Caco-2 (cell line): ENCODE results near the gene OR2L2. TPM values are rescaled to one million over a fixed set of nuclear protein-coding genes. Genes with fewer than 3 reads are reported as not detected.

ENCODE experiments used
- total RNA-seq: library from RNA; stranded (reverse); gene quantifications from 2 replicates; pipeline ENCODE4 v1.2.3, GENCODE V29; 2022

OR2L2 gene
- total RNA-seq, 1 experiment from 2014 or later: 0.16 TPM

Other genes starting within 250 kb of the OR2L2 start
- gene OR14A16, start 206.0 kb upstream of the OR2L2 start, total RNA-seq: not detected in 2 replicates
- not detected in 2 replicates for gene OR11L1, start 188.2 kb upstream of the OR2L2 start, total RNA-seq
- gene TRIM58, start 172.9 kb upstream of the OR2L2 start, total RNA-seq: not detected in 2 replicates
- not detected in 2 replicates for gene OR2W3, start 134.5 kb upstream of the OR2L2 start, total RNA-seq
- gene OR2T8, start 109.8 kb upstream of the OR2L2 start, total RNA-seq: not detected in 2 replicates
- not detected in 2 replicates for gene OR2AJ1, start 105.2 kb upstream of the OR2L2 start, total RNA-seq
- not detected in 2 replicates for gene OR2L8, start 81.2 kb upstream of the OR2L2 start, total RNA-seq
- not detected in 2 replicates for gene OR2AK2, start 64.8 kb upstream of the OR2L2 start, total RNA-seq
- not detected in 2 replicates for gene OR2L5, start 16.4 kb upstream of the OR2L2 start, total RNA-seq
- not detected in 2 replicates for gene OR2L3, start 16.8 kb downstream of the OR2L2 start, total RNA-seq
- not detected in 2 replicates for gene OR2L13, start 65.1 kb downstream of the OR2L2 start, total RNA-seq
- not detected in 2 replicates for gene OR2M5, start 115.1 kb downstream of the OR2L2 start, total RNA-seq
- not detected in 2 replicates for gene OR2M2, start 144.8 kb downstream of the OR2L2 start, total RNA-seq
- gene OR2M3, start 167.2 kb downstream of the OR2L2 start, total RNA-seq: not detected in 2 replicates
- not detected in 2 replicates for gene OR2M4, start 201.3 kb downstream of the OR2L2 start, total RNA-seq
- not detected in 2 replicates for gene OR2T33, start 247.9 kb downstream of the OR2L2 start, total RNA-seq